ENCODE data around the gene IMP4. TPM values are rescaled to one million over a fixed set of nuclear protein-coding genes. Genes with fewer than 3 reads are reported as not detected.

Gene IMP4
- total and polyA plus RNA-seq, 2 of the 13 experiments (the other 11 are each of a cell fraction or from before 2014, with no cell fraction given): 142 to 158 TPM

DNA sequence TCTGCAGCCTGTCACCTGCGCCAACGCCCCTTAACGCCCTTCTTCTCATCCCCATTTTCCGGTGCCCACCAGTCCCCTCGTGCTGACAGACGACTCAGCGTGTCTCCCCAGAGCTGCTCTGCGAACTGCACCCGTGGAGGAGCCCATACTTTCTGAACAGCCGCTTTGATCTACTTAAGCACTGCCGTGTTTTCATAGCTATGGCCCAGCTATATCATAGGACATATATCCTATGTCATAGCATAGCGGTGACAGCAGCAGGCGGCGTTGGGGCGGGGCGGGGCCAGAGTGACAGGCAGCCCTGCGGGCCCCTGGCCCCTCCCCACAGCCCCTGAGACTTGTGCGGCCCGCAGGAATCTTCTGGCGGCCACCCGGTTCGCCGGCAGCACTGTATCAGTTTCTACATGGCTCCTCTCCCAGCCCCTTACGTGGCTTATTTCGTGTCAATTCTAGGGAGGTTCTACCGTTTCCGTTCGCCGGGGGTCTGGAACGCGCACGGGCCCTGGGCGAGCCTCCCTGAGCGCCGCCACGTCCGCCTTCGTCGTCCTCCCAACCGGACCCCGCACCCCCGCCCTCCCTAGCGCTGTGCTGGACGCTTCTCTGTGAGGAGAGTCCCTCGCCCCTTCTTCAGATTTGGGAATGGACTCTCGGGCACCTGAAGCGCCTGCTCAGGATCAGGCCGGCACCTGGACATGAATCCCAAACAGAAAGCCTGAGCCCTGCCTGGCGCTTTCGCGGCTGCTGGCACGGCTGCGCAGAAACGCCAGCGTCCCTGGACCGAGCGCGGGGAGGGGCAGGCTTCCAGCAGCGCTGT is 48.6 kb downstream of the IMP4 start (continued):
- peak; percentile 39; the same call in 1 of the 2 replicates for TF ChIP-seq KLF11 (CRISPR knock-in tag; IDR thresholded peaks at IDR 0.05)
- peak; percentile 5; the same call in 1 of the 2 replicates for TF ChIP-seq TFDP1 (CRISPR knock-in tag; IDR thresholded peaks at IDR 0.05; ENCODE audit: borderline replicate concordance)
- no peak for TF ChIP-seq ZNF230 (CRISPR knock-in tag; IDR thresholded peaks at IDR 0.05)
- TF ChIP-seq, protein P1, sequence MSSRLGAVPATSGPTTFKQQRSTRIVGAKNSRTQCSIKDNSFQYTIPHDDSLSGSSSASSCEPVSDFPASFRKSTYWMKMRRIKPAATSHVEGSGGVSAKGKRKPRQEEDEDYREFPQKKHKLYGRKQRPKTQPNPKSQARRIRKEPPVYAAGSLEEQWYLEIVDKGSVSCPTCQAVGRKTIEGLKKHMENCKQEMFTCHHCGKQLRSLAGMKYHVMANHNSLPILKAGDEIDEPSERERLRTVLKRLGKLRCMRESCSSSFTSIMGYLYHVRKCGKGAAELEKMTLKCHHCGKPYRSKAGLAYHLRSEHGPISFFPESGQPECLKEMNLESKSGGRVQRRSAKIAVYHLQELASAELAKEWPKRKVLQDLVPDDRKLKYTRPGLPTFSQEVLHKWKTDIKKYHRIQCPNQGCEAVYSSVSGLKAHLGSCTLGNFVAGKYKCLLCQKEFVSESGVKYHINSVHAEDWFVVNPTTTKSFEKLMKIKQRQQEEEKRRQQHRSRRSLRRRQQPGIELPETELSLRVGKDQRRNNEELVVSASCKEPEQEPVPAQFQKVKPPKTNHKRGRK (CRISPR knock-in tag; IDR thresholded peaks at IDR 0.05): no peak
- 0 out of 2 replicates have a peak, but pooled peaks have one; percentile 23 for TF ChIP-seq ZNF143 (CRISPR knock-in tag; IDR thresholded peaks at IDR 0.05)
- TF ChIP-seq ZNF34 (CRISPR knock-in tag; IDR thresholded peaks at IDR 0.05; ENCODE audit: borderline replicate concordance): no peak
- TF ChIP-seq AFF4 (CRISPR knock-in tag; IDR thresholded peaks at IDR 0.05): 0 out of 2 replicates have a peak, but pooled peaks have one; percentile 53
- 0 out of 2 replicates have a peak, but pooled peaks have one; percentile 7 for TF ChIP-seq KLF12 (CRISPR knock-in tag; IDR thresholded peaks at IDR 0.05; ENCODE audit: borderline replicate concordance)
- no peak for TF ChIP-seq USF2 (IDR thresholded peaks at IDR 0.05; ENCODE audit: low read depth, low read length)
- TF ChIP-seq USF2 (CRISPR knock-in tag; IDR thresholded peaks at IDR 0.05; ENCODE audit: borderline replicate concordance): peak; percentile 41; the same call in 1 of the 2 replicates
- TF ChIP-seq, protein P2, sequence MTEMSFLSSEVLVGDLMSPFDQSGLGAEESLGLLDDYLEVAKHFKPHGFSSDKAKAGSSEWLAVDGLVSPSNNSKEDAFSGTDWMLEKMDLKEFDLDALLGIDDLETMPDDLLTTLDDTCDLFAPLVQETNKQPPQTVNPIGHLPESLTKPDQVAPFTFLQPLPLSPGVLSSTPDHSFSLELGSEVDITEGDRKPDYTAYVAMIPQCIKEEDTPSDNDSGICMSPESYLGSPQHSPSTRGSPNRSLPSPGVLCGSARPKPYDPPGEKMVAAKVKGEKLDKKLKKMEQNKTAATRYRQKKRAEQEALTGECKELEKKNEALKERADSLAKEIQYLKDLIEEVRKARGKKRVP (CRISPR knock-in tag; IDR thresholded peaks at IDR 0.05): no peak
- peak; percentile 36; the same call in 1 of the 2 replicates for TF ChIP-seq ZNF616 (CRISPR knock-in tag; IDR thresholded peaks at IDR 0.05; ENCODE audit: low read depth)
- TF ChIP-seq ELF3 (CRISPR knock-in tag; IDR thresholded peaks at IDR 0.05): peak; percentile 25; the same call in 1 of the 2 replicates
- TF ChIP-seq ZNF256 (CRISPR knock-in tag; conservative IDR thresholded peaks at IDR 0.05): no peak
- no peak for TF ChIP-seq ZNF660 (CRISPR knock-in tag; IDR thresholded peaks at IDR 0.05; ENCODE audit: borderline replicate concordance, low read depth)
- no peak for TF ChIP-seq TEAD2 (CRISPR knock-in tag; IDR thresholded peaks at IDR 0.05)
- peak; percentile 86 for TF ChIP-seq HNRNPLL (IDR thresholded peaks at IDR 0.05; ENCODE audit: low read depth, low read length, poor library complexity, severe bottlenecking)
- TF ChIP-seq PLRG1 (conservative IDR thresholded peaks at IDR 0.05): no peak
